IMR-90 (cell line): ENCODE data around the gene ITLN2. TPM values are rescaled to one million over a fixed set of nuclear protein-coding genes. Genes with fewer than 3 reads are reported as not detected.

ENCODE experiments used
- ATAC-seq: fragments of 200-7000 bp; cut with Tn5 transposase; 2 replicates; pipeline ENCODE4 v1.9.1; 2020; ENCODE audit warnings: low read depth, mild to moderate bottlenecking, moderate library complexity
- BruUV-seq: library from RNA; stranded (reverse); fragments of 400-500 nt; replicated peaks from 2 replicates; lab custom pipeline; 2021; lab: Mats Ljungman, UMichigan
- CTCF ChIA-PET: fragments of 300-600 bp; formaldehyde crosslinking; extraction: SDS; loops from one replicate; lab custom pipeline; 2021; ENCODE audit warnings: antibody characterized with exemption; lab: Yijun Ruan, JAX
- POLR2A ChIA-PET: fragments of 300-600 bp; sonication (Branson Sonifier 250); formaldehyde crosslinking; loops from one replicate; lab custom pipeline; 2022; ENCODE audit warnings: antibody characterized with exemption; ENCODE audit not compliant: unreplicated experiment; lab: Charles Lee
- DNase-seq: peaks from one replicate; pipeline ENCODE4 v3.0.0; 2013
- H2AFZ ChIP-seq: replicated peaks from 2 replicates; pipeline ENCODE3; 2013; ENCODE audit warnings: low read length, mild to moderate bottlenecking; ENCODE audit not compliant: poor library complexity
- H2AK5ac ChIP-seq: 2 replicates; pipeline ENCODE4 v1.6.1; 2013; ENCODE audit warnings: low read depth, low read length, inconsistent platforms
- H2AK9ac ChIP-seq: replicated peaks from 2 replicates; pipeline ENCODE3; 2013; ENCODE audit warnings: mild to moderate bottlenecking, low read depth, low read length, moderate library complexity; ENCODE audit not compliant: poor library complexity
- H2BK120ac ChIP-seq: 2 replicates; pipeline ENCODE4 v1.6.1; 2013; ENCODE audit warnings: low read depth, low read length, inconsistent platforms
- H2BK15ac ChIP-seq: 3 replicates; pipeline ENCODE4 v1.6.1; 2013; ENCODE audit warnings: low read depth, low read length, inconsistent platforms
- H2BK20ac ChIP-seq: 2 replicates; pipeline ENCODE4 v1.6.1; 2013; ENCODE audit warnings: low read depth, mild to moderate bottlenecking, inconsistent platforms, low read length, moderate library complexity
- H2BK5ac ChIP-seq: 2 replicates; pipeline ENCODE4 v1.6.1; 2013; ENCODE audit warnings: mild to moderate bottlenecking, low read depth, low read length, inconsistent platforms; ENCODE audit not compliant: poor library complexity, severe bottlenecking
- H3K14ac ChIP-seq: replicated peaks from 2 replicates; pipeline ENCODE4 v1.6.1; 2013; ENCODE audit warnings: low read depth, low read length, inconsistent platforms
- H3K18ac ChIP-seq: 2 replicates; pipeline ENCODE4 v1.6.1; 2013; ENCODE audit warnings: low read depth, low read length, control low read depth
- H3K23ac ChIP-seq: 2 replicates; pipeline ENCODE4 v1.6.1; 2013; ENCODE audit warnings: low read depth, low read length, inconsistent platforms
- H3K27ac ChIP-seq: 2 replicates; pipeline ENCODE4 v1.5.1; 2013; ENCODE audit warnings: mild to moderate bottlenecking, control low read depth, low read length; ENCODE audit not compliant: insufficient read depth
- H3K27me3 ChIP-seq: 2 replicates; pipeline ENCODE4 v1.6.1; 2013; ENCODE audit warnings: low read length; ENCODE audit not compliant: control insufficient read depth, insufficient read depth
- H3K36me3 ChIP-seq: 2 replicates; pipeline ENCODE4 v1.6.1; 2013; ENCODE audit warnings: low read length, mixed read lengths; ENCODE audit not compliant: control insufficient read depth, insufficient read depth
- H3K4ac ChIP-seq: 2 replicates; pipeline ENCODE4 v1.6.1; 2013; ENCODE audit warnings: low read depth, low read length, inconsistent platforms
- H3K4me1 ChIP-seq: 2 replicates; pipeline ENCODE4 v1.6.1; 2013; ENCODE audit warnings: low read length, mixed read lengths; ENCODE audit not compliant: control insufficient read depth, insufficient read depth
- H3K4me2 ChIP-seq: 2 replicates; pipeline ENCODE4 v1.6.1; 2013; ENCODE audit warnings: low read depth, mild to moderate bottlenecking, control low read depth, low read length, moderate library complexity
- H3K4me3 ChIP-seq: 2 replicates; pipeline ENCODE4 v1.5.1; 2013; ENCODE audit warnings: low read depth, mild to moderate bottlenecking, control low read depth, low read length, moderate library complexity; ENCODE audit not compliant: insufficient read depth
- H3K56ac ChIP-seq: 2 replicates; pipeline ENCODE4 v1.6.1; 2013; ENCODE audit warnings: low read length, inconsistent platforms; ENCODE audit not compliant: insufficient read depth; ENCODE audit errors: extremely low read depth
- H3K79me1 ChIP-seq, 2 experiments: 2 replicates each; pipeline ENCODE4 v1.6.1; 2013; ENCODE audit warnings: low read length in 2 of 2, inconsistent platforms in 1 of 2, low read depth in 1 of 2
- H3K9ac ChIP-seq: 2 replicates; pipeline ENCODE4 v1.6.1; 2013; ENCODE audit warnings: low read depth, low read length, control low read depth
- H3K9me1 ChIP-seq: 2 replicates; pipeline ENCODE4 v1.6.1; 2013; ENCODE audit warnings: low read length, inconsistent platforms; ENCODE audit not compliant: insufficient read depth
- H3K9me3 ChIP-seq: 2 replicates; pipeline ENCODE4 v1.6.1; 2013; ENCODE audit warnings: low read length; ENCODE audit not compliant: control insufficient read depth, insufficient read depth
- H4K20me1 ChIP-seq: 2 replicates; pipeline ENCODE4 v1.6.1; 2013; ENCODE audit warnings: low read length, inconsistent platforms; ENCODE audit not compliant: insufficient read depth
- H4K5ac ChIP-seq: 2 replicates; pipeline ENCODE4 v1.6.1; 2013; ENCODE audit warnings: mild to moderate bottlenecking, low read depth, low read length, control low read depth
- H4K8ac ChIP-seq, 2 experiments: 2 replicates each; pipeline ENCODE4 v1.6.1; 2013; ENCODE audit warnings: low read depth in 2 of 2, low read length in 2 of 2, control low read depth in 1 of 2, inconsistent platforms in 1 of 2
- H4K91ac ChIP-seq: 2 replicates; pipeline ENCODE4 v1.6.1; 2013; ENCODE audit warnings: low read depth, low read length, inconsistent platforms; ENCODE audit not compliant: insufficient read depth
- BHLHE40 ChIP-seq: fragments of 150-350 bp; IDR thresholded peaks from 2 replicates; pipeline ENCODE4 v1.6.1; 2016; ENCODE audit warnings: mild to moderate bottlenecking, low read depth, low read length
- CEBPB ChIP-seq: IDR thresholded peaks from 2 replicates; pipeline ENCODE4 v1.6.1; 2012; ENCODE audit warnings: low read depth, low read length, improper control_type of control experiment
- CHD1 ChIP-seq: IDR thresholded peaks from 2 replicates; pipeline ENCODE4 v1.6.1; 2012; ENCODE audit warnings: low read depth, low read length, improper control_type of control experiment
- CTCF ChIP-seq: conservative IDR thresholded peaks from 2 replicates; pipeline ENCODE4 v1.5.1; 2012; ENCODE audit warnings: mild to moderate bottlenecking, low read depth, low read length, improper control_type of control experiment
- ELK1 ChIP-seq: fragments of 150-350 bp; IDR thresholded peaks from 2 replicates; pipeline ENCODE4 v1.6.1; 2016; ENCODE audit warnings: low read depth, mild to moderate bottlenecking, low read length, moderate library complexity, borderline replicate concordance
- FOS ChIP-seq: fragments of 150-350 bp; IDR thresholded peaks from 2 replicates; pipeline ENCODE4 v1.6.1; 2016; ENCODE audit warnings: low read depth, low read length
- MAFK ChIP-seq: IDR thresholded peaks from 2 replicates; pipeline ENCODE4 v1.6.1; 2012; ENCODE audit warnings: low read depth, low read length, improper control_type of control experiment
- MAZ ChIP-seq: IDR thresholded peaks from 2 replicates; pipeline ENCODE4 v1.6.1; 2012; ENCODE audit warnings: low read depth, mild to moderate bottlenecking, low read length, improper control_type of control experiment, moderate library complexity, borderline replicate concordance
- MXI1 ChIP-seq: IDR thresholded peaks from 2 replicates; pipeline ENCODE4 v1.6.1; 2012; ENCODE audit warnings: low read depth, mild to moderate bottlenecking, low read length, moderate library complexity, borderline replicate concordance
- NFE2L2 ChIP-seq: fragments of 150-350 bp; IDR thresholded peaks from 2 replicates; pipeline ENCODE4 v1.6.1; 2016; ENCODE audit warnings: low read depth, mild to moderate bottlenecking, low read length
- POLR2A ChIP-seq: IDR thresholded peaks from 2 replicates; pipeline ENCODE4 v1.6.1; 2012; ENCODE audit warnings: mild to moderate bottlenecking, low read depth, low read length
- RAD21 ChIP-seq: IDR thresholded peaks from 2 replicates; pipeline ENCODE4 v1.6.1; 2012; ENCODE audit warnings: low read length, improper control_type of control experiment
- RCOR1 ChIP-seq: IDR thresholded peaks from 2 replicates; pipeline ENCODE4 v1.6.1; 2012; ENCODE audit warnings: mild to moderate bottlenecking, low read length, improper control_type of control experiment; ENCODE audit not compliant: insufficient replicate concordance
- RFX5 ChIP-seq: IDR thresholded peaks from 2 replicates; pipeline ENCODE4 v1.8.0; 2012; ENCODE audit warnings: low read depth, mild to moderate bottlenecking, low read length, moderate library complexity
- SMC3 ChIP-seq: fragments of 150-350 bp; IDR thresholded peaks from 2 replicates; pipeline ENCODE4 v1.6.1; 2016; ENCODE audit warnings: low read depth, mild to moderate bottlenecking, antibody characterized with exemption, low read length, moderate library complexity
- USF2 ChIP-seq: fragments of 150-350 bp; IDR thresholded peaks from 2 replicates; pipeline ENCODE4 v1.6.1; 2017; ENCODE audit warnings: mild to moderate bottlenecking, antibody characterized with exemption, low read length, low read depth
- WGBS, 2 experiments: methylation state at CpG; one replicate each; pipeline versions ENCODE4 v1.1.5 to v1.1.7; 2013; ENCODE audit warnings: missing lambda C conversion rate in 2 of 2; ENCODE audit not compliant: insufficient read length in 1 of 2; ENCODE audit errors: extremely low coverage in 2 of 2; 5-methylcytosine and 5-hydroxymethylcytosine counted together
- dilution Hi-C: fragments of 300-500 bp; cut with HindIII; formaldehyde crosslinking; loops from one replicate; pipeline ENCODE4 v1.14.3; 2018; ENCODE audit warnings: low sequenced_read_pairs; ENCODE audit not compliant: unreplicated experiment
- in situ Hi-C: fragments of 300-500 bp; cut with MboI; formaldehyde crosslinking; loops from 3 replicates; pipeline ENCODE4 v1.14.3; 2019; ENCODE audit warnings: low sequenced_read_pairs, inconsistent platforms, mixed read lengths
- intact Hi-C: fragments of 100-400 bp; cut with micrococcal nuclease; formaldehyde crosslinking; loops from 2 replicates; pipeline ENCODE4 v1.10.0; 2022
- polyA plus RNA-seq, 3 experiments: library from polyadenylated mRNA; depleted of rRNA; stranded (reverse); fragments of >200 nt; gene quantifications; 2 replicates each; pipeline ENCODE4 v1.2.3, GENCODE V29; 2012; ENCODE audit warnings: low replicate concordance in 1 of 3
- total RNA-seq: library from RNA; depleted of rRNA; stranded (reverse); fragments of >200 nt; gene quantifications from 2 replicates; pipeline ENCODE4 v1.2.3, GENCODE V29; 2012

The ITLN2 gene
- total and polyA plus RNA-seq, 2 of the 4 experiments (the other 2 are of a cell fraction) = not detected

GRCh38 chr1:160953030-160953429 lies 1.6 kb downstream of the ITLN2 start:
- no peak overlapping the region for H3K4me3 ChIP-seq
- ATAC-seq (no peak), DNase-seq (no peak)
- TF ChIP-seq MAFK (no peak), FOS (no peak), SMC3 (no peak), RFX5 (no peak), BHLHE40 (no peak), CEBPB (no peak), RAD21 (no peak), MAZ (no peak), RCOR1 (no peak), MXI1 (no peak), USF2 (no peak), ELK1 (no peak), POLR2A (no peak), CHD1 (no peak), CTCF (no peak), NFE2L2 (no peak)
- H3K27ac ChIP-seq = no peak overlapping the region
- no peaks in the 10 kb centered on the region for H3K9me3 ChIP-seq
- H2BK20ac ChIP-seq = no peak overlapping the region
- no peak overlapping the region for H3K4ac ChIP-seq
- no peak overlapping the region for H3K56ac ChIP-seq
- H3K36me3 ChIP-seq = no peaks in the 10 kb centered on the region
- in situ Hi-C loops = no loop called here
- no peak overlapping the region for H2BK15ac ChIP-seq
- no CpG with 5 or more reads among the region's 3 CpGs for WGBS, 2 experiments
- no peak overlapping the region for H2AFZ ChIP-seq
- no peak overlapping the region for H4K5ac ChIP-seq
- no peaks in the 10 kb centered on the region for H3K4me1 ChIP-seq
- H4K20me1 ChIP-seq = no peaks in the 10 kb centered on the region
- H3K18ac ChIP-seq = no peak overlapping the region
- H3K9ac ChIP-seq = no peak overlapping the region
- dilution Hi-C loops = no loop called here
- H4K8ac ChIP-seq = no peak overlapping the region
- peaks cover 7% of the 10 kb centered on the region; the same call in 1 of the 2 replicates for H3K27me3 ChIP-seq
- intact Hi-C loops = no loop called here
- H3K79me1 ChIP-seq = no peaks in the 10 kb centered on the region
- H3K14ac ChIP-seq = no peak overlapping the region
- H3K23ac ChIP-seq = no peak overlapping the region
- no peak overlapping the region for H2BK5ac ChIP-seq
- H2AK9ac ChIP-seq = no peak overlapping the region
- no peak overlapping the region for H2BK120ac ChIP-seq
- ChIA-PET CTCF (no interaction called here), POLR2A (no interaction called here)
- no peaks in the 10 kb centered on the region for H3K9me1 ChIP-seq
- H2AK5ac ChIP-seq = no peak overlapping the region
- no TSS peak for BruUV-seq
- no peak overlapping the region for H3K4me2 ChIP-seq
- H4K91ac ChIP-seq = no peak overlapping the region
